Spleen (tissue), 13 donors: ENCODE measurements around the gene PPP1R2B. TPM values are rescaled to one million over a fixed set of nuclear protein-coding genes. Genes with fewer than 3 reads are reported as not detected.

Source experiments
- DNase-seq: peaks from one replicate; pipeline ENCODE4 v3.0.0-alpha.2; 2020
- H3K27ac ChIP-seq, 8 donors: fragments of 200-600 bp; sonication (generic) in 7 of 8; 1 replicate in 4 of 8; 2 replicates in 4 of 8; pipeline versions ENCODE4 v1.5.0 to v1.8.0; 2016 to 2021; ENCODE audit warnings: inconsistent platforms in 4 of 8, mild to moderate bottlenecking in 4 of 8, moderate library complexity in 1 of 8
- H3K27me3 ChIP-seq, 7 donors: fragments of 200-600 bp; sonication (generic) in 6 of 7; replicated peaks in 1 of 7; 1 replicate in 4 of 7; 2 replicates in 3 of 7; pipeline versions ENCODE4 v1.5.0 to v1.8.0; 2016 to 2021; ENCODE audit warnings: inconsistent platforms in 3 of 7, mild to moderate bottlenecking in 1 of 7
- H3K36me3 ChIP-seq, 6 donors: fragments of 200-600 bp; sonication (generic) in 5 of 6; 1 replicate in 4 of 6; 2 replicates in 2 of 6; pipeline versions ENCODE4 v1.5.0 to v1.8.0; 2016 to 2021; ENCODE audit warnings: inconsistent platforms in 2 of 6
- H3K4me1 ChIP-seq, 6 donors: fragments of 200-600 bp; sonication (generic) in 5 of 6; 1 replicate in 3 of 6; 2 replicates in 3 of 6; pipeline versions ENCODE4 v1.5.0 to v1.8.0; 2016 to 2021; ENCODE audit warnings: inconsistent platforms in 3 of 6
- H3K4me3 ChIP-seq, 8 donors: fragments of 200-600 bp; sonication (generic) in 7 of 8; 1 replicate in 4 of 8; 2 replicates in 4 of 8; pipeline versions ENCODE4 v1.5.0 to v1.8.0; 2016 to 2021; ENCODE audit warnings: inconsistent platforms in 4 of 8, mild to moderate bottlenecking in 4 of 8, moderate library complexity in 2 of 8
- H3K9me3 ChIP-seq, 8 donors: fragments of 200-600 bp; sonication (generic) in 7 of 8; 1 replicate in 4 of 8; 2 replicates in 4 of 8; pipeline versions ENCODE4 v1.5.0 to v1.8.0; 2016 to 2021; ENCODE audit warnings: inconsistent platforms in 4 of 8
- CTCF ChIP-seq, 11 experiments: fragments of 200-600 bp in 7 of 11; fragments of 450-650 bp in 4 of 11; sonication (generic) in 4 of 11; IDR thresholded peaks in 8 of 11; conservative IDR thresholded peaks in 3 of 11; 1 replicate in 7 of 11; 2 replicates in 4 of 11; pipeline versions ENCODE4 v1.4.0 to v1.8.0; 2016 to 2021; ENCODE audit warnings: antibody characterized with exemption in 11 of 11, inconsistent platforms in 4 of 11, mild to moderate bottlenecking in 1 of 11
- POLR2A ChIP-seq, 3 donors: fragments of 450-650 bp; IDR thresholded peaks; one replicate each; pipeline ENCODE4 v1.5.1; 2017; ENCODE audit warnings: antibody characterized with exemption in 3 of 3, mild to moderate bottlenecking in 1 of 3
- POLR2AphosphoS5 ChIP-seq, 3 donors: sonication (generic); formaldehyde crosslinking; IDR thresholded peaks; one replicate each; pipeline ENCODE4 v1.5.1; 2017; ENCODE audit warnings: antibody characterized with exemption in 3 of 3
- WGBS, 5 donors: extraction: QIAGEN DNeasy Blood & Tissue Kit in 3 of 5; methylation state at CpG; one replicate each; pipeline versions ENCODE4 v1.1.5 to v1.1.7; 2013 to 2018; 5-methylcytosine and 5-hydroxymethylcytosine counted together
- intact Hi-C: fragments of 100-400 bp; cut with DNase I; formaldehyde crosslinking; loops from one replicate; pipeline ENCODE4 v1.15.0; 2023; ENCODE audit warnings: low total_unique reads
- long read RNA-seq, 2 donors: transcript quantifications; one replicate each; lab custom pipeline, GENCODE V29; 2026
- polyA plus RNA-seq, 3 donors: library from polyadenylated mRNA; stranded (reverse); fragments of 200-250 nt; gene quantifications; one replicate each; pipeline ENCODE4 v1.2.1, GENCODE V29; 2013
- total RNA-seq, 7 donors: library from RNA; depleted of rRNA in 3 of 7; stranded (reverse); fragments of >200 nt in 3 of 7; fragmentation: NEBNext Ultra II Directional in 4 of 7; extraction: Animal tissue kit (Norgen Biotek cat#: 25700) in 4 of 7; gene quantifications; one replicate each; pipeline versions ENCODE4 v1.1.0 to v1.2.1, GENCODE V29; 2016 to 2021
- donor health status: healthy with polysubstance abuse.
- donor health status: DM: no; HTN: no; CAD: no; lungs with moderate emphysema.
- donor health status: DM: no; HTN: no; CAD: no.
- donor health status: Bipolar disorder and iron deficiency.
- donor health status: healthy.
- donor health status: DM: no; HTN: no; CAD: no.
- donor health status: DM: yes; HTN: yes; CAD: no.

Gene PPP1R2B
- total RNA-seq (not detected), polyA plus RNA-seq (under 1 TPM in 2 of 3 donors, not detected in 1; 0.03 to 0.04 TPM)
- long read RNA-seq, donor 1, result 0 reads
- long read RNA-seq, donor 2, result 0 reads

GRCh38 chr5:156850206-156850751 lies at the start of gene PPP1R2B:
Gene PPP1R2B (plus strand): TSS chr5:156850295. CDS start chr5:156850563, 268 bp downstream.
- intact Hi-C loops, result no loop called here
- peaks cover 0 to 53% (median 27%) of the 10 kb centered on the region in 8 donors for H3K9me3 ChIP-seq
- WGBS, 5 donors, result 47 to 69% (median 50%) methylated on average over 26 to 48 of the region's 48 CpGs
- H3K27me3 ChIP-seq, result peaks cover 0 to 36% (median 5%) of the 10 kb centered on the region in 7 donors
- DNase-seq, result peak; percentile 74
- H3K27ac ChIP-seq, result no peak within 1 kb of the TSS
- H3K4me1 ChIP-seq, result no peaks in the 10 kb centered on the region
- TF ChIP-seq CTCF (IDR thresholded peaks at IDR 0.05 in 8 of 11, conservative IDR thresholded peaks at IDR 0.05 in 3 of 11), result no peak
- no peak for TF ChIP-seq POLR2A (IDR thresholded peaks at IDR 0.05)
- no peak for TF ChIP-seq POLR2AphosphoS5 (IDR thresholded peaks at IDR 0.05)
- H3K4me3 ChIP-seq, result no peak within 1 kb of the TSS
- no peaks in the 10 kb centered on the region for H3K36me3 ChIP-seq

GRCh38 chr5:156800929-156801328 lies 49.2 kb upstream of the PPP1R2B start:
- H3K36me3 ChIP-seq, result no peaks in the 10 kb centered on the region
- intact Hi-C loops, result no loop called here
- no peak overlapping the region for H3K4me3 ChIP-seq
- H3K4me1 ChIP-seq, result no peaks in the 10 kb centered on the region
- H3K27me3 ChIP-seq, result peaks cover 0 to 5% (median 0%) of the 10 kb centered on the region in 7 donors
- peaks cover 0 to 3% (median 0%) of the 10 kb centered on the region in 8 donors for H3K9me3 ChIP-seq
- no peak for DNase-seq
- no peak overlapping the region for H3K27ac ChIP-seq
- WGBS, 5 donors, result 37 to 55% (median 49%) methylated on average over 3 of the region's 3 CpGs
- no peak for TF ChIP-seq CTCF (IDR thresholded peaks at IDR 0.05 in 8 of 11, conservative IDR thresholded peaks at IDR 0.05 in 3 of 11)
- no peak for TF ChIP-seq POLR2A (IDR thresholded peaks at IDR 0.05)
- no peak for TF ChIP-seq POLR2AphosphoS5 (IDR thresholded peaks at IDR 0.05)

- Histone ChIP-seq H3K4me1 (no peaks in the 10 kb centered on the region), H3K27me3 (peaks cover 0 to 5% (median 0%) of the 10 kb centered on the region in 7 donors), H3K4me3 (no peak overlapping the region), H3K36me3 (no peaks in the 10 kb centered on the region), H3K9me3 (peaks cover 0 to 4% (median 0%) of the 10 kb centered on the region in 8 donors), H3K27ac (no peak overlapping the region)
- DNase-seq, result no peak
- WGBS, 5 donors, result 76 to 81% (median 79%) methylated on average over 5 of the region's 5 CpGs
- intact Hi-C loops, result no loop called here
- TF ChIP-seq CTCF (IDR thresholded peaks at IDR 0.05 in 8 of 11, conservative IDR thresholded peaks at IDR 0.05 in 3 of 11) (no peak), POLR2A (IDR thresholded peaks at IDR 0.05) (no peak), POLR2AphosphoS5 (IDR thresholded peaks at IDR 0.05) (no peak)
These were observed 47.6 kb upstream of the PPP1R2B start for GRCh38 chr5:156802501-156802900.

GRCh38 chr5:156803404-156803803 lies 46.7 kb upstream of the PPP1R2B start:
- Histone ChIP-seq H3K4me1 (no peaks in the 10 kb centered on the region), H3K9me3 (peaks cover 0 to 4% (median 0%) of the 10 kb centered on the region in 8 donors), H3K4me3 (no peak overlapping the region), H3K27ac (no peak overlapping the region), H3K36me3 (no peaks in the 10 kb centered on the region), H3K27me3 (peaks cover 0 to 5% (median 0%) of the 10 kb centered on the region in 7 donors)
- 54 to 78% (median 73%) methylated on average over 2 of the region's 2 CpGs for WGBS, 5 donors
- DNase-seq, result no peak
- TF ChIP-seq CTCF (IDR thresholded peaks at IDR 0.05 in 8 of 11, conservative IDR thresholded peaks at IDR 0.05 in 3 of 11), result no peak
- TF ChIP-seq POLR2A (IDR thresholded peaks at IDR 0.05), result no peak
- TF ChIP-seq POLR2AphosphoS5 (IDR thresholded peaks at IDR 0.05), result no peak
- intact Hi-C loops, result no loop called here
